ENCODE measurements around the gene EHBP1.

Gene EHBP1

GRCh38 chr2:62884514-62884913 lies 179.0 kb downstream of the EHBP1 start:
- no peaks in the 10 kb centered on the region for H3K9me2 ChIP-seq (ENCODE audit: low read depth, low read length)
- H3K4me2 ChIP-seq (ENCODE audit: low read length): no peak overlapping the region
- H3K27ac ChIP-seq (ENCODE audit: low read depth, low read length, poor library complexity, severe bottlenecking): no peak overlapping the region
- no peaks in the 10 kb centered on the region for H3K27me3 ChIP-seq (ENCODE audit: insufficient read depth, low read length)
- H3K79me2 ChIP-seq (ENCODE audit: insufficient read depth, low read length): no peaks in the 10 kb centered on the region
- no peak overlapping the region for H3K9ac ChIP-seq (ENCODE audit: low read length)
- H3K9me3 ChIP-seq (ENCODE audit: low read length): no peaks in the 10 kb centered on the region
- H3K4me3 ChIP-seq (ENCODE audit: low read depth, low read length, poor library complexity, severe bottlenecking): no peak overlapping the region
- no peaks in the 10 kb centered on the region for H4K20me1 ChIP-seq (ENCODE audit: insufficient read depth, low read length)
- H3K4me1 ChIP-seq (ENCODE audit: insufficient read depth, low read length, severe bottlenecking): no peaks in the 10 kb centered on the region
- no peaks in the 10 kb centered on the region for H3F3A ChIP-seq (ENCODE audit: insufficient read depth, low read length)
- TF ChIP-seq CTCF (IDR thresholded peaks at IDR 0.05; ENCODE audit: low read length) (no peak), EZH2 (IDR thresholded peaks at IDR 0.05; ENCODE audit: borderline replicate concordance, low read length) (no peak)
- H3K36me3 ChIP-seq (ENCODE audit: insufficient read depth, low read length): no peaks in the 10 kb centered on the region
- H2AFZ ChIP-seq (ENCODE audit: low read length): no peak overlapping the region

- Histone ChIP-seq H3K9me3 (ENCODE audit: low read length) (no peaks in the 10 kb centered on the region), H4K20me1 (ENCODE audit: insufficient read depth, low read length) (no peaks in the 10 kb centered on the region), H3K4me2 (ENCODE audit: low read length) (no peak overlapping the region), H3K27me3 (ENCODE audit: insufficient read depth, low read length) (no peaks in the 10 kb centered on the region), H3K9me2 (ENCODE audit: low read depth, low read length) (no peaks in the 10 kb centered on the region), H3K27ac (ENCODE audit: low read depth, low read length, poor library complexity, severe bottlenecking) (no peak overlapping the region), H3K9ac (ENCODE audit: low read length) (no peak overlapping the region), H3K4me3 (ENCODE audit: low read depth, low read length, poor library complexity, severe bottlenecking) (no peak overlapping the region), H3K79me2 (ENCODE audit: insufficient read depth, low read length) (no peaks in the 10 kb centered on the region), H3K4me1 (ENCODE audit: insufficient read depth, low read length, severe bottlenecking) (no peaks in the 10 kb centered on the region), H3K36me3 (ENCODE audit: insufficient read depth, low read length) (no peaks in the 10 kb centered on the region), H2AFZ (ENCODE audit: low read length) (no peak overlapping the region), H3F3A (ENCODE audit: insufficient read depth, low read length) (no peaks in the 10 kb centered on the region)
- no peak for TF ChIP-seq EZH2 (IDR thresholded peaks at IDR 0.05; ENCODE audit: borderline replicate concordance, low read length)
- no peak for TF ChIP-seq CTCF (IDR thresholded peaks at IDR 0.05; ENCODE audit: low read length)
These were observed 189.6 kb downstream of the EHBP1 start for GRCh38 chr2:62894966-62895631.

- Histone ChIP-seq H3K4me2 (ENCODE audit: low read length) (no peak overlapping the region), H3K79me2 (ENCODE audit: insufficient read depth, low read length) (no peaks in the 10 kb centered on the region), H3K9ac (ENCODE audit: low read length) (no peak overlapping the region), H3K27ac (ENCODE audit: low read depth, low read length, poor library complexity, severe bottlenecking) (no peak overlapping the region), H3K9me2 (ENCODE audit: low read depth, low read length) (no peaks in the 10 kb centered on the region), H3K4me1 (ENCODE audit: insufficient read depth, low read length, severe bottlenecking) (no peaks in the 10 kb centered on the region), H2AFZ (ENCODE audit: low read length) (no peak overlapping the region), H3K36me3 (ENCODE audit: insufficient read depth, low read length) (no peaks in the 10 kb centered on the region), H3K4me3 (ENCODE audit: low read depth, low read length, poor library complexity, severe bottlenecking) (no peak overlapping the region), H4K20me1 (ENCODE audit: insufficient read depth, low read length) (no peaks in the 10 kb centered on the region), H3K27me3 (ENCODE audit: insufficient read depth, low read length) (no peaks in the 10 kb centered on the region), H3F3A (ENCODE audit: insufficient read depth, low read length) (no peaks in the 10 kb centered on the region), H3K9me3 (ENCODE audit: low read length) (no peaks in the 10 kb centered on the region)
- TF ChIP-seq EZH2 (IDR thresholded peaks at IDR 0.05; ENCODE audit: borderline replicate concordance, low read length) (no peak), CTCF (IDR thresholded peaks at IDR 0.05; ENCODE audit: low read length) (no peak)
These were observed 190.1 kb downstream of the EHBP1 start for GRCh38 chr2:62895632-62896009.
